Esophagus squamous epithelium (tissue), 5 donors: Measurements from ENCODE around the gene SPINT1. TPM values are rescaled to one million over a fixed set of nuclear protein-coding genes. Genes with fewer than 3 reads are reported as not detected.

Experiments used
- DNase-seq: peaks from one replicate; lab custom pipeline; 2025; lab: John Stamatoyannopoulos, UW
- H3K27ac ChIP-seq, 4 donors: fragments of 200-600 bp; sonication (generic); one replicate each; pipeline ENCODE4 v1.5.1; 2016 to 2019; ENCODE audit warnings: mild to moderate bottlenecking in 1 of 4
- H3K27me3 ChIP-seq, 4 donors: fragments of 200-600 bp; sonication (generic); 1 replicate in 3 of 4; 2 replicates in 1 of 4; pipeline versions ENCODE4 v1.5.1 to v1.6.0; 2017 to 2021; ENCODE audit warnings: antibody characterized with exemption in 1 of 4
- H3K36me3 ChIP-seq, 3 donors: fragments of 200-600 bp; sonication (generic); one replicate each; pipeline ENCODE4 v1.5.1; 2016 to 2019
- H3K4me1 ChIP-seq, 3 donors: fragments of 200-600 bp; sonication (generic); one replicate each; pipeline ENCODE4 v1.5.1; 2017 to 2019
- H3K4me3 ChIP-seq, 4 donors: fragments of 200-600 bp; sonication (generic); 1 replicate in 3 of 4; 2 replicates in 1 of 4; pipeline ENCODE4 v1.5.1; 2016 to 2019; ENCODE audit warnings: mild to moderate bottlenecking in 2 of 4, moderate library complexity in 1 of 4
- H3K9me3 ChIP-seq, 3 donors: fragments of 200-600 bp; sonication (generic); one replicate each; pipeline ENCODE4 v1.5.1; 2016 to 2019
- CTCF ChIP-seq, 6 experiments: fragments of 450-650 bp in 4 of 6; fragments of 200-600 bp in 2 of 6; sonication (generic) in 2 of 6; IDR thresholded peaks; one replicate each; pipeline ENCODE4 v1.5.1; 2016 to 2019; ENCODE audit warnings: antibody characterized with exemption in 6 of 6, mild to moderate bottlenecking in 4 of 6, moderate library complexity in 4 of 6
- POLR2A ChIP-seq, 4 donors: fragments of 450-650 bp; IDR thresholded peaks; one replicate each; pipeline ENCODE4 v1.6.1; 2017; ENCODE audit warnings: antibody characterized with exemption in 4 of 4, mild to moderate bottlenecking in 4 of 4, moderate library complexity in 3 of 4
- WGBS, 2 donors: methylation state at CpG; one replicate each; pipeline ENCODE4 v1.1.5; 2018; 5-methylcytosine and 5-hydroxymethylcytosine counted together
- intact Hi-C: fragments of 100-400 bp; cut with DNase I; formaldehyde crosslinking; loops from one replicate; pipeline ENCODE4 v1.15.0; 2022
- total RNA-seq, 4 donors: library from RNA; depleted of rRNA; stranded (reverse); fragments of >200 nt; gene quantifications; one replicate each; pipeline ENCODE4 v1.1.0, GENCODE V29; 2016
- donor health status: DM: yes; HTN: yes; CAD: no.

The SPINT1 gene
- total RNA-seq, 4 donors from 2014 or later = 168 to 506 (median 215) TPM

DNA sequence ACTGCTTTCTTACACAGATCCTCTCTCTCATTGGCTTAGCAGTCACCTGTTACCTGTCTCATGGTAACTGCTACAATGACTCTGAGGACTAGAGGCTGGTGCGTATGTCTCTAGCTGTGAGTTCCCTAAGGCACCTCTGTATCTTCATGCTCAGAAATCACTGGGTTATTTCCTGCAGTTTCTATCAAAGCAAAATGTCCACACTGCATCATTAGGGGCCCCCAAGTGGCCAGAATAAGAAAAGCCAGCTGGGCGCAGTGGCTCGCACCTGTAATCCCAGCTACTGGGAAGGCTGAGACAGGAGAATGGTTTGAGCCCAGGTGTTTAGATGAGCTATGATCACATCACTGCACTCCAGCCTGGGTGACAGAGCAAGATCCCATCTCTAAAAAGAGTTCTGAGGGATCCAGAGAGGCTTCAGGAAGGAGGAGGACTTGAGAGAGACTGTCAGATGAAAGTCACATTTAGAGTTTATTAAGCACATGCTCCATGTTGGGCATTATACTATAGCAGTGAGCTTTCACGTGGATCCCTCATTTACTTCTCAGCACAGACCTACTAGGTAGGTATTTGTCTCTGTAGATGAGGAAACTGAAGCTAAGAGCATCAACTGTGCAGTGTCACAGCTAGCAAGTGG lies 48.1 kb downstream of the SPINT1 start:
- Histone ChIP-seq H3K27me3 (no peaks in the 10 kb centered on the region), H3K4me3 (no peak overlapping the region), H3K9me3 (no peaks in the 10 kb centered on the region), H3K4me1 (peaks cover 19 to 52% (median 25%) of the 10 kb centered on the region in 3 donors), H3K27ac (peak overlapping the region in 3 of 4 donors; percentile 18 to 60 (median 47)), H3K36me3 (peaks cover 0 to 11% (median 0%) of the 10 kb centered on the region in 3 donors)
- DNase-seq = no peak
- TF ChIP-seq CTCF (IDR thresholded peaks at IDR 0.05) (peak; percentile 60 to 82 (median 71)), POLR2A (IDR thresholded peaks at IDR 0.05) (no peak)
- intact Hi-C loops = loop anchor here (5.0 kb wide), 1 partner anchor 35 kb away; no protein-coding TSS in a partner anchor
- WGBS, 2 donors = 10 to 12% methylated on average over 2 to 4 of the region's 4 CpGs

DNA sequence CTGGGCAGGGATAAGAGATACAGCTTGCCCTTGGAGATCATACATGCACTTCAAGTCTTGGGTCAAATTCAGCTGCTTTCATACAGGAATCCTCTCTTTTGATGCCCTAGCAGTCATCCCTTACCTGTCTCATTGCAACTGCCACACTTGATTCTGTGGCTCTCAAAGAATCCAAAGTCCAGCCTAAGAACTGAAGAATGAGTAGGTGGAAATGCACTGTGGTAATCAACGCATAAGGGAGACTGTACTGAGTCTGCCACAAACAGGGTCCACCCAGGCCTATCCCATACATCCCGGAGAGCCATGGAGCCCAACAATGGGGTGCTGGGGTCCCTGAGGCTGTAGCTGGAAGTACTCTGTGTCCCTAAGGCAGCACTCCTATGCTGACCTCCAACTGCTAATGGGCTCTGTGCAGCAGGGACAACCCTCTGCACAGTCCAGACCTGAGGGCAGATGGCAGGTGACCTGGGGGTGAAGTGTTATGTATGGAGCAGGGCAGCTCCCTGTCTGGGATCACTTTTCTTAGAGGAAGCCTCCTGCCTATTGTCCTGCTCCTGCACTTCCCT lies 48.7 kb downstream of the SPINT1 start:
- Histone ChIP-seq H3K9me3 (no peaks in the 10 kb centered on the region), H3K27ac (peak overlapping the region in 2 of 4 donors; percentile 47 to 96), H3K4me3 (no peak overlapping the region), H3K36me3 (peaks cover 0 to 17% (median 0%) of the 10 kb centered on the region in 3 donors), H3K4me1 (peaks cover 19 to 52% (median 25%) of the 10 kb centered on the region in 3 donors), H3K27me3 (no peaks in the 10 kb centered on the region)
- intact Hi-C loops = loop anchor here (5.0 kb wide), 1 partner anchor 35 kb away; no protein-coding TSS in a partner anchor
- TF ChIP-seq POLR2A (IDR thresholded peaks at IDR 0.05) (no peak), CTCF (IDR thresholded peaks at IDR 0.05) (no peak)
- WGBS, 2 donors = 100% methylated on average over 1 of the region's 2 CpGs; no CpG with 5 or more reads in 1 of the 2 donors
- no peak for DNase-seq

DNA sequence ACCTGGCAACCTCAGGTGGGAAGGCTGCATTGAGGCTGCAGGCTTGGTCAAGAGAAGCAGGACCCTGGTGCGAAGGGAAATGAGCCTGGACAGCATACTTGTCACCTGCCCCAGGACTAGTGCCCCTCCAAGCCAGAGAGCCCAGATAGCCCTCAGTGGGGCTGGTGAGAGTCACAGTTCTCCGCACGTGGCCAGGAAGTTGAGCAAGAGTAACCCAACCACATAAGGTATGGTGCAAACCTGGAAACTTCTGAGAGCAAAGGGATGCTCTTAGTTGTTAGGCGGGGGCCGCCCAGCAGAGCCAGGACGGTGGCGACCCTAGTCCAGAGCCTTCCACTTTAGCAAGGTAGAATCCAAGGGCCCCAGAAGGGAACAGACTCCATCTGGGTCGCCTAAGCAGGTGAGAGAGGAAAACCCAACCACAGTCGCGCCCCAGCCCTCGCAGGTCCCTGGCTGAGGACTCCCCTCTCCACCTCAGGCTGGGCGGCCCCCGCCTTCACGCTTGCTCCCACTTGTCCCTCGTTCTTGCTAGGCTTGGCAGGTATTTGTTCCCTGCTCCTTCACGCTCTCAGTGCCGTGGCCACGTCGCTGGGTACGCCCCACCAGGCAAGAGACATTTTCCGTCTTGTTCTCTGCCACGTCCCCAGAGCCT lies 49.3 kb downstream of the SPINT1 start:
- intact Hi-C loops = loop anchor here (5.0 kb wide), 1 partner anchor 36 kb away; no protein-coding TSS in a partner anchor
- WGBS, 2 donors = 51 to 70% methylated on average over 12 to 15 of the region's 22 CpGs
- Histone ChIP-seq H3K36me3 (peaks cover 0 to 24% (median 0%) of the 10 kb centered on the region in 3 donors), H3K4me3 (peak overlapping the region in 1 of 4 donors; percentile 74), H3K9me3 (no peaks in the 10 kb centered on the region), H3K27ac (peak overlapping the region; percentile 91 to 96 (median 94)), H3K27me3 (no peaks in the 10 kb centered on the region), H3K4me1 (peaks cover 19 to 52% (median 25%) of the 10 kb centered on the region in 3 donors)
- no peak for DNase-seq
- no peak for TF ChIP-seq CTCF (IDR thresholded peaks at IDR 0.05)
- TF ChIP-seq POLR2A (IDR thresholded peaks at IDR 0.05) = no peak

DNA sequence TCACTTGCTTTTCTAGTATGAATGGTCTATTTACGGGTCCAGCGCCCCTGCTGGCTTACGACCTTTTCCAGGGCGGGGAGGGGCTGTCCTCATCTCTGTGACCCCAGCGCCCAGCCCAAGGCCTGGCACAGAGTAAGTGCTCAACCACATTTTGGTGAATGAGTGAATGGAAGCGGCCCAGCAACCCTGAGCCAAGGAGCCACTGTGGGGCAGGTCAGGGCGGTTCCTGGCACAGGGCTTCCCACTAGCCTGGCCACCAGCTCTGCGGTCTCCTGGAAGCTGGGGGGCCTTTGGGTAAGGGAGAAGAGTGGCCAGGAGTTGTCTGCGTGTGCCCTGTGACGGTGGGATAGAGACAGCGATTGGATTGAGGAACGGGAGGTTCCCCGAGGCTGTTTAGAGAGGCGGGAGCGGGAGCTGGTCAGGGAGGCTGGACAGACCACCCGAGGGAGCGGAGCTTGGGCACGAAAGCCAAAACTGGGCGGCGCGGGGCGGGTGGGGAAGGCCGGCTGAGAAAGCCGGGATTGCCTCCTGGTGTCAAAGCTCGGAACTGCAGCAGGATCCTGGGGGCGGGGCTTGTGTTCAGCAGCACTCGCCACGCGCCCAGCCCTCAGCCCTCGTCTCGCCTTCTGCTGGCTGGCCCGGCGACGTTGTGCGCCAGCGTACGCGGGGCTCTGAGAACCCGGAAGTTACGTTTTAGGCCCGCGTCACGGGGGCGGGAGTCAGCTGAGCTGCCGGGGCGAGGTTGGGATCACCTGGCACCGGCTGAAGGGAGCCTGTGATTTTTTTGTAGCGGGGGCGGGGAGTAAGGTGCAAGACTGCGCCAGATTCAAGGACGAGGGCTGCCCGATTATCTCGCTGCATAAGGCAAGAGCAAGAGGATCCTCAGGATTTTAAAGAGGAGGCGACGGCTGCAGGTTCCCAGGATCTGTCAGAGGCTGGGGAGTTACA lies 50.2 kb downstream of the SPINT1 start, which contains the start of gene VPS18:
Gene VPS18, plus strand, starts transcription at position 718 of the 948 bp plus-strand sequence. CDS start 319 bp downstream, outside the sequence.
- intact Hi-C loops = loop anchor here (5.0 kb wide), 1 partner anchor 37 kb away; no protein-coding TSS in a partner anchor
- Histone ChIP-seq H3K4me3 (peak within 1 kb of the TSS; percentile 72 to 85 (median 79)), H3K9me3 (no peaks in the 10 kb centered on the region), H3K36me3 (peaks cover 3 to 32% (median 7%) of the 10 kb centered on the region in 3 donors), H3K4me1 (peaks cover 19 to 52% (median 25%) of the 10 kb centered on the region in 3 donors), H3K27me3 (no peaks in the 10 kb centered on the region), H3K27ac (peak within 1 kb of the TSS; percentile 91 to 96 (median 94))
- peak in 3 of 4 donors; percentile 63 to 86 (median 83) for TF ChIP-seq POLR2A (IDR thresholded peaks at IDR 0.05)
- TF ChIP-seq CTCF (IDR thresholded peaks at IDR 0.05) = peak; percentile 94 to 100 (median 99)
- peak; percentile 83 for DNase-seq
- WGBS, 2 donors = 1 to 3% methylated on average over 16 to 19 of the region's 55 CpGs
